Islet of Langerhans (tissue), 1 donor: ENCODE results near the gene TCF7.

Experiments used
- FAIRE-seq: peaks from one replicate; lab custom pipeline; 2011; peaks lifted over from hg19 to GRCh38; lab: Jason Lieb, UNC

The TCF7 gene

GRCh38 chr5:134184155-134185135 is 70.0 kb downstream of the TCF7 start:
- no peak for FAIRE-seq

GRCh38 chr5:134188092-134188491 is 73.6 kb downstream of the TCF7 start:
- no peak for FAIRE-seq

DNA sequence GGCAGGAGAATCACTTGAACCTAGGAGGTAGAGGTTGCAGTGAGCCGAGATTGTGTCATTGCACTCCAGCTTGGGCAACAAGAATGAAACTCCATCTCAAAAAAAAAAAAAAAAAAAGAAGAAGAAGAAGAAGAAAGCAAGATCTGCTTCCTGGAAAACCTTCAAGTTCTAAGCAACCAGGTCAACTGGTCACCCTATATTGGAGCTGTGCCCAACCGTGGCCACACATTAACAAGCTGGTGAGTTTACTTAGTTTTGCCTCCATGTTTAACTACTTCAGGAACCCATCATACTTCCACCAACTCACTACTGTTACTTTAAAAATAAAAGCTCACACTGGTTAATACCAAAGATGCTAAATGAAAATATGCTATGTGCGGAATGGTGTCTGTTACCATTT is 74.5 kb downstream of the TCF7 start:
- FAIRE-seq: no peak

DNA sequence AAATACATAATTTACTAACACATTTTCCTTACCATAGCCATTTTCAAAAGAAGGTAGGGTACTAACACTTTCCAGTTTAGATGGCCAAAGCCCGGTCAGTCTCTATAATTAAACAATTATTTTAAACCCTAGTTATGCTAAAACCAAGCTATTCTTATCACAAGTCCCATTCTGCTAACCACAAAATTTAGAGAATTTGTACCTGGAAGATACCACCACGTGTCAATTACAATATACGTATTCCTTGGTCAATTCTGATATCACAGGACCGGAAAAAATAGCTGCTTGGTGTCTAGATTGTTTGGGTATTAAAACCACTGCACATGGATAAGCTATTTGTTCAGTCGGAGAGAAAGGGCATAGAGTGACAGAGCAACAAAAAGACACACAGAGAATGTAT is 81.2 kb downstream of the TCF7 start:
- no peak for FAIRE-seq
